Esophagus muscularis mucosa (tissue), 4 donors: ENCODE data around the gene WWTR1. TPM values are rescaled to one million over a fixed set of nuclear protein-coding genes. Genes with fewer than 3 reads are reported as not detected.
A peak's percentile ranks its signal among the peaks of the same experiment; 100 is the strongest.

ENCODE experiments used
- DNase-seq: peaks from one replicate; pipeline ENCODE4 v3.0.0-alpha.2; 2017; ENCODE audit errors: extremely low spot score
- H3K27ac ChIP-seq, 4 donors: fragments of 200-600 bp; sonication (generic); replicated peaks in 1 of 4; 1 replicate in 3 of 4; 2 replicates in 1 of 4; pipeline ENCODE4 v1.5.1; 2016 to 2019; ENCODE audit warnings: mild to moderate bottlenecking in 1 of 4
- H3K27me3 ChIP-seq, 4 donors: fragments of 200-600 bp; sonication (generic); one replicate each; pipeline versions ENCODE4 v1.5.1 to v1.6.0; 2016 to 2019
- H3K36me3 ChIP-seq, 4 donors: fragments of 200-600 bp; sonication (generic); one replicate each; pipeline ENCODE4 v1.5.1; 2016 to 2019
- H3K4me1 ChIP-seq, 4 donors: fragments of 200-600 bp; sonication (generic); one replicate each; pipeline ENCODE4 v1.5.1; 2016 to 2019
- H3K4me3 ChIP-seq, 4 donors: fragments of 200-600 bp; sonication (generic); 1 replicate in 2 of 4; 2 replicates in 2 of 4; pipeline ENCODE4 v1.5.1; 2016 to 2019; ENCODE audit warnings: mild to moderate bottlenecking in 4 of 4, moderate library complexity in 1 of 4
- H3K9me3 ChIP-seq, 4 donors: fragments of 200-600 bp; sonication (generic); 1 replicate in 3 of 4; 2 replicates in 1 of 4; pipeline ENCODE4 v1.5.1; 2016 to 2019
- EP300 ChIP-seq: sonication (generic); formaldehyde crosslinking; IDR thresholded peaks from one replicate; pipeline ENCODE4 v1.6.1; 2017; ENCODE audit warnings: antibody characterized with exemption
- POLR2A ChIP-seq: fragments of 450-650 bp; IDR thresholded peaks from one replicate; pipeline ENCODE4 v1.6.1; 2017; ENCODE audit warnings: antibody characterized with exemption, moderate library complexity, mild to moderate bottlenecking, low read depth
- POLR2AphosphoS5 ChIP-seq, 2 donors: sonication (generic); formaldehyde crosslinking; IDR thresholded peaks; one replicate each; pipeline ENCODE4 v1.6.1; 2017; ENCODE audit warnings: antibody characterized with exemption in 2 of 2
- WGBS: methylation state at CpG from one replicate; pipeline ENCODE4 v1.1.5; 2018; 5-methylcytosine and 5-hydroxymethylcytosine counted together
- intact Hi-C: fragments of 100-400 bp; cut with DNase I; formaldehyde crosslinking; loops from one replicate; pipeline ENCODE4 v1.15.1; 2023
- total RNA-seq, 4 donors: library from RNA; depleted of rRNA; stranded (reverse); fragments of >200 nt; gene quantifications; one replicate each; pipeline versions ENCODE4 v1.1.0 to v1.2.1, GENCODE V29; 2016
- TF ChIP-seq, protein P1 (sequence below), 3 experiments: fragments of 200-600 bp in 2 of 3; fragments of 450-650 bp in 1 of 3; sonication (generic) in 2 of 3; IDR thresholded peaks; one replicate each; pipeline ENCODE4 v1.5.1; 2017 to 2019; ENCODE audit warnings: antibody characterized with exemption in 3 of 3, mild to moderate bottlenecking in 2 of 3, moderate library complexity in 1 of 3

The WWTR1 gene
- total RNA-seq, 4 donors from 2014 or later: 346 to 535 (median 463) TPM

DNA sequence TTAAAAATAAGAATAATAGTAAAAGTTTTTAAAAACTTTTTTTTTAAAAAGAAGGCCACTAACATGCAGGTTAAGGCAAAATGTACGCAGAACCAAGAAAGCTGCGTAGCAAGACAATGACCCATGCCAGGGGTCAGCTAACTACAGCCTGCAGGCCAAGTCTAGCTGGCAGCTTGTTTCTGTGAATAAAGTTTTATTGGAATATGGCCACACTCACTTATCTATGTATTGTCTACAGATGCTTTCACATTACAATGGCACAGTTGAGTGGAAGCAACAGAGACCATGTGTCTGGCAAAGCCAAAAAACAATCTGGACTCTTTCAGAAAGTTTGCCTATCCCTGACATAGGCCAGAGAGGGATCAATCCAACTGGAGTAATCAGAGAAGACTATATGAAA, 46.7 kb downstream of the WWTR1 start:
- TF ChIP-seq, protein P1, sequence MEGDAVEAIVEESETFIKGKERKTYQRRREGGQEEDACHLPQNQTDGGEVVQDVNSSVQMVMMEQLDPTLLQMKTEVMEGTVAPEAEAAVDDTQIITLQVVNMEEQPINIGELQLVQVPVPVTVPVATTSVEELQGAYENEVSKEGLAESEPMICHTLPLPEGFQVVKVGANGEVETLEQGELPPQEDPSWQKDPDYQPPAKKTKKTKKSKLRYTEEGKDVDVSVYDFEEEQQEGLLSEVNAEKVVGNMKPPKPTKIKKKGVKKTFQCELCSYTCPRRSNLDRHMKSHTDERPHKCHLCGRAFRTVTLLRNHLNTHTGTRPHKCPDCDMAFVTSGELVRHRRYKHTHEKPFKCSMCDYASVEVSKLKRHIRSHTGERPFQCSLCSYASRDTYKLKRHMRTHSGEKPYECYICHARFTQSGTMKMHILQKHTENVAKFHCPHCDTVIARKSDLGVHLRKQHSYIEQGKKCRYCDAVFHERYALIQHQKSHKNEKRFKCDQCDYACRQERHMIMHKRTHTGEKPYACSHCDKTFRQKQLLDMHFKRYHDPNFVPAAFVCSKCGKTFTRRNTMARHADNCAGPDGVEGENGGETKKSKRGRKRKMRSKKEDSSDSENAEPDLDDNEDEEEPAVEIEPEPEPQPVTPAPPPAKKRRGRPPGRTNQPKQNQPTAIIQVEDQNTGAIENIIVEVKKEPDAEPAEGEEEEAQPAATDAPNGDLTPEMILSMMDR (IDR thresholded peaks at IDR 0.05): no peak
- no peak for TF ChIP-seq POLR2AphosphoS5 (IDR thresholded peaks at IDR 0.05)
- intact Hi-C loops: no loop called here
- Histone ChIP-seq H3K36me3 (peaks cover 0 to 4% (median 0%) of the 10 kb centered on the region in 4 donors), H3K4me3 (no peak overlapping the region), H3K27me3 (no peaks in the 10 kb centered on the region), H3K9me3 (no peaks in the 10 kb centered on the region), H3K4me1 (peaks cover 31 to 93% (median 90%) of the 10 kb centered on the region in 4 donors), H3K27ac (no peak overlapping the region)
- WGBS: 90% methylated on average over 2 of the region's 2 CpGs
- DNase-seq: no peak

DNA sequence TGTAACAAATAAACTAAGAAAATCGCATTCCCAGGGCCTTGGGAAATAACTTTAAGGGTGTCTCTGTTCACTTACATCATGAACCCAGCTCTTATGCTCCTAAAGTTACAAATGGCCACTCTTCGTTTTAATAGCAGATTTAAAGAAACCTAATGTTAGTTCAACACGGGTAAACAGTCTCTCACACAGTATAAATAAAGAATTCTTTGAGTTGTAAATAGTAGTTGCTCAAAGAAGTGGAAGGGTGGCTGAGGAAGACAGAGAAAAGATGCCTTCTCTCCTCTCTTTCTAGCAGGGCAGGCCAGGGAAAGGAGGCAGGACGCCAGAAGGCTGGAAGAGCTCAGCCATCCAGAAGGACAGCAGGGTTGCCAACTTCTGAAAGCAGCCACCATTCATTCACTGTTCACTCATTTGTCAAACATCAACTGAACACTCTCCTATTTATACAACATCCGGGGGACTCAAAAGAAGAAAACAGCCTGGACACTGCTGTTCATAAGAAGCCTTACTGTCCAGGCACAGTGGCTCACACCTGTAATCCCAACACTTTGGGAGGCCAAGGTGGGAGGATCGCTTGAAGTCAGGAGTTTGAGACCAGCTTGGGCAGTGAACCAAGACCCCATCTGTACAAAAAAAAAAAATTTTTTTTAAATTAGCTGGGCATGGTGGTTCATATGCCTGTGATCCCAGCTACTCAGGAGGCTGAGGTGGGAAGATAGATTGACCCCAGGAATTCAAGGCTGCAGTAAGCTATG, 47.3 kb downstream of the WWTR1 start:
- no peak for DNase-seq

DNA sequence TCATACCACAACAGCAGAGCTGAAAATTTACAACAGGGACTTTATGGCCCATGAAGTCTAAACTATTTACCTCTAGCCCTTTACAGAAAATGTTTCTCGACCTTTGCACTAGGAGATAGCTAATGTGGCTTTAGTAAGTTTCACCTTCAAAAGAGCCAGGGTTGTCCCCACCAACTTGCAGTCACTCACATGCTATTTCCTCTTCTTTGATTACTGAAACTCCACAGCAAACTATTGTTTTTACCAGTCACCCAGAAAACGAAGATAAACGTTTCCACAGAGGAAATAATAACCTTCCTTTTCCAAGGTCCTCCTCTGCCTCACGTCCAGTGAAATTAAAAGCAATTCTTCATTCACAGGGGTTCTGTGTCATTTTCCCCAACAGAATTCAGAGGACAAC, 48.2 kb downstream of the WWTR1 start:
- Histone ChIP-seq H3K4me3 (no peak overlapping the region), H3K27ac (peak overlapping the region in 2 of 4 donors; percentile 16 to 33), H3K27me3 (no peaks in the 10 kb centered on the region), H3K36me3 (peaks cover 0 to 6% (median 0%) of the 10 kb centered on the region in 4 donors), H3K9me3 (no peaks in the 10 kb centered on the region), H3K4me1 (peaks cover 35 to 95% (median 92%) of the 10 kb centered on the region in 4 donors)
- intact Hi-C loops: no loop called here
- no peak for TF ChIP-seq POLR2AphosphoS5 (IDR thresholded peaks at IDR 0.05)
- no peak for TF ChIP-seq POLR2A
- TF ChIP-seq, protein P1 (IDR thresholded peaks at IDR 0.05): no peak
- no peak for TF ChIP-seq EP300
- no peak for DNase-seq
- 36% methylated on average over 4 of the region's 4 CpGs for WGBS

More for the DNA sequence above, 47.3 kb downstream of the WWTR1 start:
- Histone ChIP-seq H3K27ac (peak overlapping the region in 3 of 4 donors; percentile 1 to 5 (median 2)), H3K27me3 (no peaks in the 10 kb centered on the region), H3K4me1 (peaks cover 28 to 92% (median 91%) of the 10 kb centered on the region in 4 donors), H3K36me3 (peaks cover 0 to 4% (median 0%) of the 10 kb centered on the region in 4 donors), H3K4me3 (no peak overlapping the region), H3K9me3 (no peaks in the 10 kb centered on the region)
- intact Hi-C loops: no loop called here
- 33% methylated on average over 6 of the region's 6 CpGs for WGBS
- no peak for TF ChIP-seq EP300
- TF ChIP-seq, protein P1 (IDR thresholded peaks at IDR 0.05): no peak
- no peak for TF ChIP-seq POLR2A
- TF ChIP-seq POLR2AphosphoS5 (IDR thresholded peaks at IDR 0.05): no peak

DNA sequence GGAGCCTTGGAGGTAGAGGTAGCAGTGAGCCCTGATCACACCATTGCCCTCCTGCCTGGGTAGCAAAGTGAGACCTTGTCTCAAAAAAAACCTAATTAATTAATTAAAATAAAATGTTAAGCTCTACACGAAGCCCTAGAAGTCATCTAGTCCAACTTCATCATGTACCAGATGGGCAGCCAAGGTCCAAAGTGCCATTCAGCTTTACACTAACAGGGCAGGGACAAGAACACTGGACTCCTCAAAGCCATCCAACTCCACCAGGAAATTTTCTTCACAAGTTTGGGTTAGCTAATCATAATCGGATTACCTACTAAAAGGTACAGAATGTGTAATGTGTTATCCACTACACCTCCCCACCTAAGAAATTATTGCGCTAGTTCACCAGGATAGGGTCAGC, 48.8 kb downstream of the WWTR1 start:
- 85% methylated on average over 3 of the region's 3 CpGs for WGBS
- intact Hi-C loops: no loop called here
- DNase-seq: no peak
- H3K36me3 ChIP-seq: peaks cover 0 to 9% (median 0%) of the 10 kb centered on the region in 4 donors
- H3K4me3 ChIP-seq: no peak overlapping the region
- no peaks in the 10 kb centered on the region for H3K9me3 ChIP-seq
- peaks cover 41 to 95% (median 93%) of the 10 kb centered on the region in 4 donors for H3K4me1 ChIP-seq
- H3K27me3 ChIP-seq: no peaks in the 10 kb centered on the region
- H3K27ac ChIP-seq: peak overlapping the region in 2 of 4 donors; percentile 7 to 33
- TF ChIP-seq, protein P1 (IDR thresholded peaks at IDR 0.05): no peak
- TF ChIP-seq EP300: no peak
- no peak for TF ChIP-seq POLR2AphosphoS5 (IDR thresholded peaks at IDR 0.05)
- no peak for TF ChIP-seq POLR2A
